Stimulated activated CD4-positive, alpha-beta T cell treated with anti-CD3 and anti-CD28 coated beads, Interleukin-2, amount 100 ng/mL, for 48 hours (primary cell): ENCODE data around the gene TSKU.
"Not testable (repeated sequence)": the region's sequence is repeated elsewhere in the genome, so short reads cannot be mapped to it uniquely, and the experiment has no call there.

Experiments
- DNase-seq, 2 donors: peaks; one replicate each; pipeline ENCODE4 v3.0.0-alpha.2; 2020

The TSKU gene

DNA sequence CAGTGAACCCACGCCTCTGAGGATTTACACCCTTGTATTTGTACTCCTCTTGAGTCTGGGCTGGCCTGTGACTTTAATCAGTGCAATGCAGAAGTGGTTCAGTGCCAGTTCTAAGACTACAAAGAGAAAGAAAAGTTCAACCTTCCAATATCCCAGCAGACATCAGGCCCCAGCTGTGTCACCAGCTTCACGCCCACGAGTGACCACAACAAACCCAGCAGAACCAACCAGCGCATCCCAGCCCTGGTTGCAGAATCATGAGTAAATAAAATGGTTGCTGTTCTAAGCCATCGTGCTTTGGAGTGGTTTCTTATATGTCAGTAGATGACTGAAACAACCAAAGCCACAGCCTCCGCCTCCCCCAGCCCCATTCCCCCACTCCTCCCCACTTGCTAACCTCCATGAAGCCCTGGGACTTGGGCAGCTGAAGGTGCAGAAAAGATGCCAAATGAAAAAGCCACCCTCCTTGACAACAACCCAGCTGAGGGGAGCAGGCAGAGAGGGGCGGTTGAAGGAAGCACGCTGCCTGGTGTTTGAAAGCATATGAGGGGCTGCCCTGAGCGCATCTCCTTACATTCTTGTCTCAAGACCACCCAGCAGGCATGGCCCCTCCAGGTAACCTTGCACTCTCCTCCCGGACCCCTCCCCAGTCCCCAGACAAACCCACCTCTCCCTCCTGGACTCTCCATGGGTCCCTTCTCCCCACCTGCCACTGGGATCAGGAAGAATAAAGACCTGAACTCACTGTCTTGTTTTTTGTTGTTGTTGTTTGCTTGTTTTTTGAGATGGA lies 20.9 kb downstream of the TSKU start:
- DNase-seq = peak; percentile 62 to 65

DNA sequence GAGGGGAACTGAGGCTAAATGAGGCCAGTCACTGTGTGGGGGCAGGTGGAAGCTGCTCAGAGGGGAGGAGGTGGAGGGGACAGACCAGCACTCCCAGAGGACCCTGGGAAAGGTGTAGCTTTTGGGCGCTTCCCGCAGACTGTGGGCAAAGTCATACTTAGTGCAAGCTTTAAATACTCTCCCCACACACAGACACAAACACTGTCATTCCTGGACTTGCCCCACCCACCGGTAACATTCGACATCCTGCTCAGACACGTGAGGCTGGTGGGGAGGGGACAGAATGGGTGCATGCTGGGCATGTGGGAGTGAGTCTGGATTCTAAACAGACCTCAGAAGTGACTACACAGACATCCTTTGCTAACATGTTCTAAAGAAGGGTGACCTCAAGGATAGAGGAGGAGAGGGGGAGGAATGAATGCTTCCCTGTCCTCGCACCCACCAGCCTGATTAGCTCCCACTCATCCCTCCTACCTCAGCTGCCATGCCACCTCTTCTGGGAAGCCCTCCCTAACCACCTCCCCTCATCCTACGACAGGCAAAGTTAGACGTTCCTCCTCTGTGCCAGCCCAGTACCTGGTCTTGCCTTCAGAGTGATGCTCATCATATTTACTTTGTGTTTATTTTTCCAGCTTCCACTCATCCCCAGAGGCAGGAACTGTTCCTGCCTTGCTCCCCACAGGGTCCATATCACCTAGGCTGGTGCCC lies 22.2 kb downstream of the TSKU start:
- DNase-seq = peak; percentile 35 to 42

GRCh38 chr11:76806131-76806530 lies 23.0 kb downstream of the TSKU start:
- DNase-seq = no peak

- DNase-seq = no peak
Measured at GRCh38 chr11:76806608-76807205, 23.6 kb downstream of the TSKU start.

DNA sequence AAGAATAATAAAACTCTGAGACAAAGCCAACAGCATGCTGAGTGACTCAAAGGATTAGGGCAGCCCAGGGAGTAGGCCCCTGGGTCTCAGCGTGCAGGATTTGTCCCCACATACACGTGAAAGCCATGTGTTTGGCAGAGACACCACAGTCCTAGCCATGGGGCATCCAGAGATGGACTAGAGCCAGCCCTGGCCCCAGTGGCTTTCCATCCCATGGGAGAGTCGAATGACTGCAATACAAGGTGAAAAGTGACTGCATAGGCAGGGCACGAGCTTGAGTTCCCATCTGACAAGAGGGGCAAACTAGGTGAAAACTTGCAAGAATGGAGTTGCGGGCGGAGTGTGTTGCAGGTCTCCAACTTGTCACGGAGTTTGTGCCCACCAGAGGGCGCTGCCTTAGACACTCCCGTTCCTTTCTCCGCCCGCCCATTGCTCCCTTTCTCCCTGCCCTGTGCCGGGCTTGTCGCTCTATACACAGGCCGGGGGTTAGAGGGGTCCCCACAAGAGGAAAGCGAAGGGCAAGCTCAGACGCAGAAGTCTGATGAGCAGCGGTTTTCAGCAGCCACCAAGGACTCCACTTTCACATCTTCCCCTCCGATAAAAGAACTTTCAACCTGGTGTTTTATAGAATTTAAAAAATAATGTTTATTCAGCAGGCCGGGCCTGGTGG lies 24.2 kb downstream of the TSKU start:
- peak; percentile 70 to 84 for DNase-seq

DNA sequence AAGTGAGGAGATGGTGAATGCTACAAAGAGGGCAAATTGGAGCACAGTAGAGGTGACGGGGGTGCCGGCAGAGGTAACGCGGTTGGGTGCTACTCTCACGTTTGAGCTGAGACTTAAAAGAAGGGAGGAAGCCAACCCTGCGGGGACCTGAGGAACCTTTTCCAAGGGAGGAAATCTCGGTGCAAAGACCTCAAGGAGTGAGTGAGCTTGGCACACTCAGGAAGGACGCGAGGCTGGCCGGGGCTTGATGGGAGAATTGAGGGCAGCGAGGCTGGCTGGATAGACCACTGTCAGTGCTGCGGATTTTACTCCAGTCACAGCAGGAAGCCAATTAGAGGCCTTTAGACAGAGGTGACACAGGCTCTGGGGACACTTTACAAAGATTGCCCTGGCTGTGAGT lies 25.0 kb downstream of the TSKU start:
- DNase-seq = no peak

DNA sequence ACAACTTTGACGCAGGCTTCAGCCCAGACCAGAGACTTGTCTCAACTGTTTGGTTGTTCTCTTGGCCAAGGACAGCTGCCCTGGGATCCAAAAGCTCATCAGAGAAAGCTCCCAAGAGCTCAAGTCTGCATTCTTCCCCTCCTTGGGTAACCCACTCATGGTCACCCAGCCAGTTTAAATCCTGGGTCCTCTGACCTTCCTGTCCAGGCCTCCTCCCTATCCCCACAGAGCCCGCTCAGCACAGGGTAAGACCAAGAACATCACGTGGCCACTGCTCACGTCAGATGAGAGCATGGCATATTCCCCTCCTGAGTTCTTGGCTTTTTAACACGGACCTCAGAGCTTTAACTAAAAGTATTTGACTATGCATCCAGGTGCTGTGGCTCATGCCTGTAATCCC lies 25.8 kb downstream of the TSKU start:
- DNase-seq = no peak

- DNase-seq = peak; percentile 53 to 59
Measured at GRCh38 chr11:76810151-76810853, 27.1 kb downstream of the TSKU start.

DNA sequence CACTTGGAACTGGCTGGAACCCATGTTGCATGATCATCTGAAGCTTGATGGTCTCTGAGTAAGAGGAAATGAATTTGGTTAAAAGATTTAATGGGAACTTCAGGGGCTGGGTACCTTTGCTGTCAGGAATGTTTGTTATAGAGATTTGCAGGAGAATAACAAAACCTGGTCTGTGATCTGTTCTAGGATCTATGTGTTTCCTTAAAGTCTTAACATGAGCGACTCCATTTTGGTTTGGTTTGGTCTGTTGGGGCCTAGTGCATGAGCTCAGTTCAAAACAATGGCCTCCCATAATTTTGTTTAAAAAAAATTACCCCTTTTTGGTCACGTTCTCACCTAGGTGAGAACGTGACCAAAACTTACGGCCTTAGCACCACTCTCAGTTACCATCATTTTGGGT lies 28.1 kb downstream of the TSKU start:
- no peak for DNase-seq

DNA sequence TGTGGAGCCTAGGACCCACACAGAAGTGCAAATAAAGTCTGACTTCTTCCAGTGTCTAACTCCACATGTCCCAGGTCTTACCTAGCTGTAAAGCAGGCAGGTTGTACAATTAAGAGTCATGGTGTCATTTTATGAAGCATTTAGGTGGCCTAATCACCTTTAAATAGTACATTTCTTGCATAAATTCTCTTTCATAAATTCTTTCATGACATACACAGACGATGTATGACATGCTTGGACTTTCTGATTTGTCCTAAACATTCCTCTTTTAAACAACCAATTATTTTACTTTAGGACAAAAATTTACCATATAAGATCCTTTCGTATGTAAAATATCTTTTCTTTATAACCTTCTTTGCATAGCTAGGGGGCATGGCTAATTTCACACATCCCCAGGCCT lies 31.3 kb downstream of the TSKU start:
- DNase-seq = no peak

GRCh38 chr11:76815678-76816077 lies 32.5 kb downstream of the TSKU start:
- DNase-seq = not testable (repeated sequence)

DNA sequence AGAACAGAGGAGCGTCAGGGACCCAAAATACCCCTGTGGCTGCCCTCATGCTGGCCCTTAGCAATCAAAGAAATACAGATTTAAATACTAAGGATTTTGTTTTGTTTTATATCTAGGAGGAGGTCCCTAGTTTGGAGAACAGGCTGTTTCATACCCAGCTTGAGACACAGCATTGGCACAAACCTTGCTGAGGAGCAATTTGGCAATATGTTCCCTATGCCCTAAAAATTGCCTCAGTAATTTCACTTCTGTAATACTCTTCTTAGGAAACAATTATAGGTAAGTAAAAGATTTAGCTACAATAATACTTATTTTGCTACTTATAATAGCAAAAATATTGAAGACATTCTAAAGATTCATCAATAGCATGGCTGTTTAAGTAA lies 37.0 kb downstream of the TSKU start:
- DNase-seq = no peak

GRCh38 chr11:76821396-76821795 lies 38.2 kb downstream of the TSKU start:
- not testable (repeated sequence) for DNase-seq

DNA sequence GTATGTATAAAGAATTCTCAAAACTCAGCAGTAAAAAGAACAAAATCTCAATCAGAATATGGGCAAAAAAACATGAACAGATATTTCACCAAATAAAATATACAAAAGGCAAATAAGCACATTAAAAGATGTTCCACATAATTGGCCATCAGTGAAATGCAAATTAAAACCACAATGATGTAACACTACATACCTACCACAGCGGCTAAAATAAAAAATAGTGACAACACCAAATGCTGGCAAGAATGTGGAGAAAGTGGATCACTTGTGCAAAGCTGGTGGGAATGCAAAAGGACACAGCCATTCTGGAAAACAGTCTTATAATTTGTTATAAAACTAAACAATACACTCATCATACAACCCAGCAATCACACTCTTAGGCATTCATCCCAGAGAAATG lies 39.2 kb downstream of the TSKU start:
- DNase-seq = no peak

DNA sequence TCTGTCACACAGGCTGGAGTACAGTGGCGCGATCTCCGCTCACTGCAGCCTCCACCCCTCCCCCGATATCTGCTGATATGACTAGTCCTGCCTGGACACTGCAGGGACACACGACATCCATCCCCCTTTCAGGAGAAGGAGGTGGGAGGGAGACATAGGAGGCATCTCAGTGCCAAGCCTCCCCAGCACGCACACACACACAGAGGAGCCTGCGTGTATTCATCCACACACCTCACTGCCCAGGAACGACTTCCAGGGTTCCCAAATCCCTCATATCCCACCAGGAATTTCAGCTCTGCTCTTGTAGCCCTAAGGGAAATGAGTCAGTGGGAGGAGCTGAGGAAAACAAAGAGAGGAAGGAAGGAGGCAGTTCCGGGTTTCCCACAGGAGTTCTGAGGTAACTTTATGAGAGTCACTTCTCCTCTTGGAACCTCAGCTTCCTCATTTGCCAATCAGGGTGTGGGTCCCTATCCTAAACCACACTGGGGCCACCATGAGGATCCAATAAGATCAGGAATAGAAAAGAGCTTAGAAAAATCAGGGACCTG lies 40.4 kb downstream of the TSKU start:
- no peak for DNase-seq

GRCh38 chr11:76824083-76824939 lies 41.2 kb downstream of the TSKU start:
- DNase-seq = no peak

DNA sequence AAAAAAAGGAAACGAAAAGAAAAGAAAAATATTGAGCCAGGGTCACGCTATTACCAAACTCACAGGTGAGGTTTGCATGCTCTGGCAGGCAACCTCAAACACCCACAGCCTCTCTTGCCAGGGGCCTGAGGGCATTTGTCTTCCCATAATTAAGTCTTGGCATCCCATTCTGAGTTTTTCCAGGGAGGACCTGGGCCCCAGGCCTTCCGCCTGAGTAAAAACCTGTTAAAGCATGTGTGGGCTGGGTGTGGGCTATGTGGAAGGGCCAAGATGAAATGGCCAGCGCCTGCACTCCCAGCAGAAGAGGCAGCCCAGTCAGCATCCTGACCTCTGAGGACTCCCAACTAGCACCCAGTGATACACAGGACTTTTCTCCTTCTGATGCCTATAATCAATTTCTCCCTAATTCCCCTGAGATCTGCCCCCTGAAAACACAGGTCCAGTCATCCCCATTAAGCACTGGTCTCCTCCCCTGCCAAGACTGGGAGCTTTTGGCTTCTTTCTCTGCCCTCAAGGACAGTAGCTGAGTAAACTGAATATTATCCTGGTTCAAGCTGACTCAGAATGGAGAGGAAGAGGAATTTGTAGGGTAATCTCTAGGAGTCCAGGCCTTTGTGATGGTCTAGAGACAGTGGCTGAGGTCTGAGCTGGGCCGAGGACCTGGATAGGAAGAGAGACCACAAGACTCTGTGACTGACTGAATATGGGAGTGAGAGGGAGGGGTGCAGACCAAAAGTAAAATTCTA lies 42.0 kb downstream of the TSKU start:
- no peak for DNase-seq

GRCh38 chr11:76825726-76826396 lies 42.7 kb downstream of the TSKU start:
- DNase-seq = no peak

GRCh38 chr11:76826508-76826907 lies 43.4 kb downstream of the TSKU start:
- not testable (repeated sequence) for DNase-seq

DNA sequence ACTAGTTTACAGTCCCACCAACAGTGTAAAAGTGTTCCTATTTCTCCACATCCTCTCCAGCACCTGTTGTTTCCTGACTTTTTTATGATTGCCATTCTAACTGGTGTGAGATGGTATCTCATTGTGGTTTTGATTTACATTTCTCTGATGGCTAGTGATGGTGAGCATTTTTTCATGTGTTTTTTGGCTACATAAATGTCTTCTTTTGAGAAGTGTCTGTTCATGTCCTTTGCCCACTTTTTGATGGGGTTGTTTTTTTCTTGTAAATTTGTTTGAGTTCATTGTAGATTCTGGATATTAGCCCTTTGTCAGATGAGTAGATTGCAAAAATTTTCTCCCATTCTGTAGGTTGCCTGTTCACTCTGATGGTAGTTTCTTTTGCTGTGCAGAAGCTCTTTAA lies 43.8 kb downstream of the TSKU start:
- DNase-seq = not testable (repeated sequence)
